ENCODE results near the gene WEE1.
"Not testable (repeated sequence)": the region's sequence is repeated elsewhere in the genome, so short reads cannot be mapped to it uniquely, and the experiment has no call there.

WEE1 gene

DNA sequence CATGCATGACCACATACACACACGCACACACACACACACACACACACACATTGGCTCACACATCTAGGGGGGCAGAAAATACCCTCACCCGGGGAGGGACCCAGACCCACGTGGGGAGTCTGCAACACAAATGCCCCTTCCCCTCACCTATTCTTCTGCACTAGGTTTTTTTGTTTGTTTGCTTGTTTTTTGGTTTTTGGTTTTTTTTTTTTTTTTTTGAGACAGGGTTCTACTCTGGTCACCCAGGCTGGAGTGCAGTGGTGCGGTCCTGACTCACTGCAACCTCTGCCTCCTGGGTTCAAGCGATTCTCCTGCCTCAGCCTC, 28.4 kb downstream of the WEE1 start:
- peaks cover 35% of the 10 kb centered on the region for H3K4me1 ChIP-seq (ENCODE audit: low read depth, poor library complexity, severe bottlenecking)
- H2AFZ ChIP-seq (ENCODE audit: low read depth): no peak overlapping the region
- no peaks in the 10 kb centered on the region for H3K27me3 ChIP-seq (ENCODE audit: insufficient read depth, low read depth)
- H3K36me3 ChIP-seq (ENCODE audit: insufficient read depth): no peaks in the 10 kb centered on the region
- H3K79me2 ChIP-seq (ENCODE audit: insufficient read depth, low read depth): no peaks in the 10 kb centered on the region
- peak overlapping the region; percentile 84 for H3K4me2 ChIP-seq
- no peak overlapping the region for H3K27ac ChIP-seq
- H3K9ac ChIP-seq: no peak overlapping the region
- TF ChIP-seq, protein P1, sequence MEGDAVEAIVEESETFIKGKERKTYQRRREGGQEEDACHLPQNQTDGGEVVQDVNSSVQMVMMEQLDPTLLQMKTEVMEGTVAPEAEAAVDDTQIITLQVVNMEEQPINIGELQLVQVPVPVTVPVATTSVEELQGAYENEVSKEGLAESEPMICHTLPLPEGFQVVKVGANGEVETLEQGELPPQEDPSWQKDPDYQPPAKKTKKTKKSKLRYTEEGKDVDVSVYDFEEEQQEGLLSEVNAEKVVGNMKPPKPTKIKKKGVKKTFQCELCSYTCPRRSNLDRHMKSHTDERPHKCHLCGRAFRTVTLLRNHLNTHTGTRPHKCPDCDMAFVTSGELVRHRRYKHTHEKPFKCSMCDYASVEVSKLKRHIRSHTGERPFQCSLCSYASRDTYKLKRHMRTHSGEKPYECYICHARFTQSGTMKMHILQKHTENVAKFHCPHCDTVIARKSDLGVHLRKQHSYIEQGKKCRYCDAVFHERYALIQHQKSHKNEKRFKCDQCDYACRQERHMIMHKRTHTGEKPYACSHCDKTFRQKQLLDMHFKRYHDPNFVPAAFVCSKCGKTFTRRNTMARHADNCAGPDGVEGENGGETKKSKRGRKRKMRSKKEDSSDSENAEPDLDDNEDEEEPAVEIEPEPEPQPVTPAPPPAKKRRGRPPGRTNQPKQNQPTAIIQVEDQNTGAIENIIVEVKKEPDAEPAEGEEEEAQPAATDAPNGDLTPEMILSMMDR (conservative IDR thresholded peaks at IDR 0.05; ENCODE audit: low read depth, low read length): no peak
- H4K20me1 ChIP-seq (ENCODE audit: insufficient read depth): no peaks in the 10 kb centered on the region
- H3K4me3 ChIP-seq (IDR thresholded peaks at IDR 0.05; ENCODE audit: insufficient read depth, low read depth, low read length): no peak overlapping the region

DNA sequence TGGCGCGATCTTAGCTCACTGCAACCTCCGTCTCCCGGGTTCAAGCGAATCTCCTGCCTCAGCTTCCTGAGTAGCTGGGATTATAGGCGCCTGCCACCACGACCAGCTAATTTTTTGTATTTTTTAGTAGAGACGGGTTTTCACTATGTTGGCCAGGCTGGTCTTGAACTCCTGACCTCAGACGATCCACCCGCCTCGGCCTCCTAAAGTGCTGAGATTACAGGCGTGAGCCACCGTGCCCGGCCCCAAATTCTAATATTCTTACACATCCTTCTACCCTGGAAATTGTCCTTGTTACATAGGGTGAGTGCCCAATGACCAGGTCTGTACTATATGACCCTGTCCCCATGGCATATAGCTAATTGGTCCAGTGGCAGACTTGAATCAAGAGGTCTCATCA, 29.7 kb downstream of the WEE1 start:
- not testable (repeated sequence) for H3K9ac ChIP-seq; H3K4me2 ChIP-seq; H3K27me3 ChIP-seq (ENCODE audit: insufficient read depth, low read depth); H2AFZ ChIP-seq (ENCODE audit: low read depth); H3K36me3 ChIP-seq (ENCODE audit: insufficient read depth); H3K4me3 ChIP-seq (IDR thresholded peaks at IDR 0.05; ENCODE audit: insufficient read depth, low read depth, low read length); H3K79me2 ChIP-seq (ENCODE audit: insufficient read depth, low read depth); H4K20me1 ChIP-seq (ENCODE audit: insufficient read depth); H3K27ac ChIP-seq
- H3K4me1 ChIP-seq (ENCODE audit: low read depth, poor library complexity, severe bottlenecking): peaks cover 35% of the 10 kb centered on the region

DNA sequence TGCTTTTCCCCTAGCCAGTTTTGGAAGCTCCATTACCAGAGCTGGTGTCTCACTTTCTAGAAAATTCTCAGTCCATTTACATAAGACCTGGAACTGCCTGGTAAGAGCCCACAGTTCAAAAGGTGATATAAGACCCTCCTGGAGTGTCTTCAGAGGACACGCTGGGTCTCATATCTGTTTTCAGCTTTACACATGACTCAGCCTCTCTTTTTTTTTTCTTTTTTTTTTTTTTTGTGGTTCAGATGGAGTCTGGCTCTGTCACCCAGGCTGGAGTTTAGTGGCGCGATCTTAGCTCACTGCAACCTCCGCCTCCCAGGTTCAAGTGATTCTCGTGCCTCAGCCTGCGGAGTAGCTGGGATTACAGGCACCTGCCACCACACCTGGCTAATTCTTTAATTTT, 30.7 kb downstream of the WEE1 start:
- TF ChIP-seq, protein P1 (conservative IDR thresholded peaks at IDR 0.05; ENCODE audit: low read depth, low read length): no peak
- Histone ChIP-seq H3K27me3 (ENCODE audit: insufficient read depth, low read depth) (no peaks in the 10 kb centered on the region), H3K9ac (no peak overlapping the region), H3K4me1 (ENCODE audit: low read depth, poor library complexity, severe bottlenecking) (peaks cover 35% of the 10 kb centered on the region), H3K79me2 (ENCODE audit: insufficient read depth, low read depth) (no peaks in the 10 kb centered on the region), H3K27ac (no peak overlapping the region), H3K36me3 (ENCODE audit: insufficient read depth) (no peaks in the 10 kb centered on the region), H3K4me3 (IDR thresholded peaks at IDR 0.05; ENCODE audit: insufficient read depth, low read depth, low read length) (no peak overlapping the region), H2AFZ (ENCODE audit: low read depth) (no peak overlapping the region), H3K4me2 (no peak overlapping the region), H4K20me1 (ENCODE audit: insufficient read depth) (no peaks in the 10 kb centered on the region)

DNA sequence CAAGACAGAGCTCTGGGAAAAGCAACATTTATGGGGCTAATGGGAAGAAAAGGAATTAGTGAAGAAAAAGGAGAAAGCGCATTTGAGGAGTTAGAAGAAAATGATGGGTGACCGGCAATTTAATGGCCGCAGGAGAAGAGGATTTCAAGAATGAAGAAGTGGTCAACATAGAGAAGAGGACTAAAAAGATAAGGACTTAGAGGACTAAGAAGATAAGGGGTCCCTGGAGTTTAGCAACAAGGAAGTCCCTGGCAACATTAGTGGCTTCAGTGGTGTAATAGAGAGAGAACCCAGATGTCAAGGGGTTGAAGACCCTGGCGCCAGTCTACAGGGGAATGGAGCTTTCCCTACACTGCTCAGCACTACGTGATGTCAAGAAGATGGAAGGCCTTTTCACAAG, 32.3 kb downstream of the WEE1 start:
- no peaks in the 10 kb centered on the region for H4K20me1 ChIP-seq (ENCODE audit: insufficient read depth)
- no peak overlapping the region for H3K9ac ChIP-seq
- no peak overlapping the region for H2AFZ ChIP-seq (ENCODE audit: low read depth)
- no peaks in the 10 kb centered on the region for H3K36me3 ChIP-seq (ENCODE audit: insufficient read depth)
- no peak overlapping the region for H3K4me3 ChIP-seq (IDR thresholded peaks at IDR 0.05; ENCODE audit: insufficient read depth, low read depth, low read length)
- no peaks in the 10 kb centered on the region for H3K27me3 ChIP-seq (ENCODE audit: insufficient read depth, low read depth)
- H3K27ac ChIP-seq: no peak overlapping the region
- H3K79me2 ChIP-seq (ENCODE audit: insufficient read depth, low read depth): no peaks in the 10 kb centered on the region
- no peak overlapping the region for H3K4me2 ChIP-seq
- peaks cover 23% of the 10 kb centered on the region for H3K4me1 ChIP-seq (ENCODE audit: low read depth, poor library complexity, severe bottlenecking)
- TF ChIP-seq, protein P1 (conservative IDR thresholded peaks at IDR 0.05; ENCODE audit: low read depth, low read length): no peak

DNA sequence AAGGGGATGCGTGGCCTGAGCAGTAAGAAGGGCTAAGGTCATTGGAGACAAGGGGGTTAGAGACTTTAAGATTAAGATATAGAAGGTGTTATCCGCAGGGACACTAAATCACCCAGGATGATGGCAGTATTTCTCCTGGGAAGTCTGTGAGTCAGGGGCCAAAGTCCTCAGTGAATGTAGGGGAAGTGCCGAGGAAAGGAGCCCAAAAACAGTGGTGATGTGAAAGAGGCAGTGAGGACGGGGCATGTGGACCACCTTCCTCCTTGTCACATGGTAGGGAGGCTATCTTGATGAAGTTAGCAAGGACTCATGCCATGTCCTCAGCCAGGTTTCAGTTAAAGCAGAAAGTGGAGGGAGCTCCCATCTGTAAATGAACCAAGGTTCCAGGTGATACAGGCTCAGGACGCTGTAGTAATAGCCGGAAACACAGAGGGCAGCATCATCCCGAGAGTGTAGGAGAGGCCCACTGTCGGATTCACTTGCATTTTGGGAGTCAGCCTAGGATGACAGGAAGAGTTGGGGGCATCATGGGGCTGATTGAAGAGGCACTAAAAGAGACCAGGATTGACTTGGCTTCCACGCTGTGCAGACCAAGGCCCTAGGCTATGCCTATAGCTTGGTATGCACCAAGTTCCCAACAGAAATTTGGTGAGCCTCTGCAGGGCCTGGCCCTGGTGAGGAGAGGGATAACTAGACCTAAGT, 33.5 kb downstream of the WEE1 start:
- Histone ChIP-seq H3K27ac (no peak overlapping the region), H4K20me1 (ENCODE audit: insufficient read depth) (no peaks in the 10 kb centered on the region), H3K36me3 (ENCODE audit: insufficient read depth) (no peaks in the 10 kb centered on the region), H3K4me2 (no peak overlapping the region), H3K9ac (no peak overlapping the region), H3K4me1 (ENCODE audit: low read depth, poor library complexity, severe bottlenecking) (peaks cover 13% of the 10 kb centered on the region), H3K27me3 (ENCODE audit: insufficient read depth, low read depth) (no peaks in the 10 kb centered on the region), H3K4me3 (IDR thresholded peaks at IDR 0.05; ENCODE audit: insufficient read depth, low read depth, low read length) (no peak overlapping the region), H2AFZ (ENCODE audit: low read depth) (no peak overlapping the region), H3K79me2 (ENCODE audit: insufficient read depth, low read depth) (no peaks in the 10 kb centered on the region)
- TF ChIP-seq, protein P1 (conservative IDR thresholded peaks at IDR 0.05; ENCODE audit: low read depth, low read length): no peak

Data from KMS-11 (cell line).